Brain microvascular endothelial cell (primary cell): Measurements from ENCODE around the gene AUTS2.

Experiments
- DNase-seq: peaks from one replicate; pipeline ENCODE4 v3.0.0-alpha.2; 2020
- H3K27ac ChIP-seq: fragments of 250-450 bp; sonication (Bioruptor Pico); 2 replicates; pipeline ENCODE4 v1.5.1; 2020; ENCODE audit warnings: mild to moderate bottlenecking, moderate library complexity
- H3K27me3 ChIP-seq: fragments of 250-450 bp; sonication (Bioruptor Pico); replicated peaks from 2 replicates; pipeline ENCODE4 v1.5.1; 2020; ENCODE audit warnings: mild to moderate bottlenecking
- H3K36me3 ChIP-seq: fragments of 250-450 bp; sonication (Bioruptor Pico); replicated peaks from 2 replicates; pipeline ENCODE4 v1.5.1; 2020; ENCODE audit warnings: mild to moderate bottlenecking
- H3K4me3 ChIP-seq: 2 replicates; pipeline ENCODE4 v1.5.1; 2011; ENCODE audit warnings: low read depth, mild to moderate bottlenecking, control low read depth, low read length, moderate library complexity
- CTCF ChIP-seq: IDR thresholded peaks from 2 replicates; pipeline ENCODE4 v1.5.1; 2011; ENCODE audit warnings: low read depth, mild to moderate bottlenecking, moderate library complexity, low read length, control low read depth, inconsistent platforms; ENCODE audit errors: missing control alignments
- in situ Hi-C: cut with HindIII; loops from 2 replicates; pipeline ENCODE4 v1.10.0; 2017; ENCODE audit warnings: low sequenced_read_pairs, low pct_ligation_motif_present

The AUTS2 gene

GRCh38 chr7:70408477-70408876 is 810.2 kb downstream of the AUTS2 start:
- DNase-seq: no peak
- in situ Hi-C loops: no loop called here
- TF ChIP-seq CTCF: no peak
- H3K27me3 ChIP-seq: no peaks in the 10 kb centered on the region
- H3K4me3 ChIP-seq: no peak overlapping the region
- H3K27ac ChIP-seq: no peak overlapping the region
- no peaks in the 10 kb centered on the region for H3K36me3 ChIP-seq

- Histone ChIP-seq H3K4me3 (no peak overlapping the region), H3K36me3 (no peaks in the 10 kb centered on the region), H3K27me3 (no peaks in the 10 kb centered on the region), H3K27ac (no peak overlapping the region)
- no peak for DNase-seq
- no peak for TF ChIP-seq CTCF
- in situ Hi-C loops: no loop called here
Observed at GRCh38 chr7:70408891-70409290, 810.6 kb downstream of the AUTS2 start.

- TF ChIP-seq CTCF: no peak
- no peak for DNase-seq
- H3K4me3 ChIP-seq: no peak overlapping the region
- H3K36me3 ChIP-seq: no peaks in the 10 kb centered on the region
- H3K27me3 ChIP-seq: no peaks in the 10 kb centered on the region
- in situ Hi-C loops: no loop called here
- no peak overlapping the region for H3K27ac ChIP-seq
Observed at GRCh38 chr7:70410134-70410750, 812.0 kb downstream of the AUTS2 start.

- Histone ChIP-seq H3K4me3 (no peak overlapping the region), H3K36me3 (no peaks in the 10 kb centered on the region), H3K27ac (no peak overlapping the region), H3K27me3 (no peaks in the 10 kb centered on the region)
- DNase-seq: no peak
- TF ChIP-seq CTCF: no peak
- in situ Hi-C loops: no loop called here
Observed at GRCh38 chr7:70414368-70414767, 816.1 kb downstream of the AUTS2 start.

GRCh38 chr7:70415179-70415972 is 817.1 kb downstream of the AUTS2 start:
- Histone ChIP-seq H3K27me3 (no peaks in the 10 kb centered on the region), H3K27ac (no peak overlapping the region), H3K36me3 (no peaks in the 10 kb centered on the region), H3K4me3 (no peak overlapping the region)
- in situ Hi-C loops: no loop called here
- no peak for TF ChIP-seq CTCF
- DNase-seq: no peak
